Hepatocyte (in vitro differentiated cells): ENCODE measurements around the gene BNIP2.

Experiments
- EZH2phosphoT487 ChIP-seq: fragments of 200-600 bp; sonication (generic); IDR thresholded peaks from one replicate; pipeline ENCODE4 v1.6.1; 2018; ENCODE audit warnings: antibody characterized with exemption, mild to moderate bottlenecking, low read depth, moderate library complexity; ENCODE audit not compliant: unreplicated experiment, severe bottlenecking
- TF ChIP-seq, protein P1 (sequence below): fragments of 200-600 bp; sonication (generic); IDR thresholded peaks from 2 replicates; pipeline ENCODE4 v1.5.1; 2016; ENCODE audit warnings: antibody characterized with exemption, mild to moderate bottlenecking; ENCODE audit not compliant: poor library complexity

DNA sequence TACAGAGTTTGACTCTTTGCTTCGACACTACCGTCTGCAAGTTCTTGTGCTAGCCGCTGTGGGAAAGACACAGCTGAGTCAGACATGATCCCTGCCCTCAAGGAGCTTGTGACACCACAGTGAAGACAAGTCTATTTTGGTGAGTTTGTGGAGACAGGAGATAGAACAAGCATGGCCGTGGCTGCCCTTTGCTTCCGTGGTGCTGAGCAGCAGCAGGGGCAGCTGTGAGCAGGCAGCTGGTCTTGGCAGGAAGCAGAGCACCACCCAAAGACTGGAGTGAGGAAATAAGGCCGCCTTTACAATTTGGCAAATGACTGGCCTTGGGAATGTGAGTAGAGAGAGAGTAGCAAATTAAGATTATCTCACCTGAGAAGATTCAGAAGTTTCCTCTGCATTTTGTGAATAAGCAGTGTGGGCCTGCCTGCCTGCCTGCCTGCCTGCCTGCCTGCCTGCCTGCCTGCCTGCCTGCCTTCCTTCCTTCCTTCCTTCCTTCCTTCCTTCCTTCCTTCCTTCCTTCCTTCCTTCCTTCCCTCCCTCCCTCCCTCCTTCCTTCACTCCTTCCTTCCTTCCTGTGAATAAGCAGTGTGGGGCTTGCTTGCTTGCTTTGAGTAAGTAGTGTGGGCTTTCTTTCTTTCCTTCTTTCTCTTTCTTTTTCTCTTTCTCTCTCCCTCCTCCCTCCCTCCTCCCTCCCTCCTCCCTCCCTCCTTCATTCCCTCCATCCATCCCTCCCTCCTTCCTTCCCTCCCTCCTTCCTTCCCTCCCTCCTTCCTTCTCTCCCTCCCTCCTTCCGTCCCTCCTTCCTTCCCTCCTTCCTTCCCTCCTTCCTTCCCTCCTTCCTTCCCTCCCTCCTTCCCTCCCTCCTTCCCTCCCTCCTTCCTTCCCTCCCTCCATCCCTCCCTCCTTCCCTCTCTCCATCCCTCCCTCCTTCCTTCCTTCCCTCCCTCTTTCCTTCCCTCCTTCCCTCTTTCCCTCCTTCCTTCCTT lies 79.1 kb downstream of the BNIP2 start:
- TF ChIP-seq, protein P1, sequence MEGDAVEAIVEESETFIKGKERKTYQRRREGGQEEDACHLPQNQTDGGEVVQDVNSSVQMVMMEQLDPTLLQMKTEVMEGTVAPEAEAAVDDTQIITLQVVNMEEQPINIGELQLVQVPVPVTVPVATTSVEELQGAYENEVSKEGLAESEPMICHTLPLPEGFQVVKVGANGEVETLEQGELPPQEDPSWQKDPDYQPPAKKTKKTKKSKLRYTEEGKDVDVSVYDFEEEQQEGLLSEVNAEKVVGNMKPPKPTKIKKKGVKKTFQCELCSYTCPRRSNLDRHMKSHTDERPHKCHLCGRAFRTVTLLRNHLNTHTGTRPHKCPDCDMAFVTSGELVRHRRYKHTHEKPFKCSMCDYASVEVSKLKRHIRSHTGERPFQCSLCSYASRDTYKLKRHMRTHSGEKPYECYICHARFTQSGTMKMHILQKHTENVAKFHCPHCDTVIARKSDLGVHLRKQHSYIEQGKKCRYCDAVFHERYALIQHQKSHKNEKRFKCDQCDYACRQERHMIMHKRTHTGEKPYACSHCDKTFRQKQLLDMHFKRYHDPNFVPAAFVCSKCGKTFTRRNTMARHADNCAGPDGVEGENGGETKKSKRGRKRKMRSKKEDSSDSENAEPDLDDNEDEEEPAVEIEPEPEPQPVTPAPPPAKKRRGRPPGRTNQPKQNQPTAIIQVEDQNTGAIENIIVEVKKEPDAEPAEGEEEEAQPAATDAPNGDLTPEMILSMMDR: no peak
- no peak for TF ChIP-seq EZH2phosphoT487
